GM10847 (cell line): ENCODE data around the gene RNPEPL1.

Source experiments
- POLR2A ChIP-seq: IDR thresholded peaks from 2 replicates; pipeline ENCODE4 v1.6.1; 2011; ENCODE audit not compliant: insufficient read length; ENCODE audit errors: extremely low read depth

RNPEPL1 gene

DNA sequence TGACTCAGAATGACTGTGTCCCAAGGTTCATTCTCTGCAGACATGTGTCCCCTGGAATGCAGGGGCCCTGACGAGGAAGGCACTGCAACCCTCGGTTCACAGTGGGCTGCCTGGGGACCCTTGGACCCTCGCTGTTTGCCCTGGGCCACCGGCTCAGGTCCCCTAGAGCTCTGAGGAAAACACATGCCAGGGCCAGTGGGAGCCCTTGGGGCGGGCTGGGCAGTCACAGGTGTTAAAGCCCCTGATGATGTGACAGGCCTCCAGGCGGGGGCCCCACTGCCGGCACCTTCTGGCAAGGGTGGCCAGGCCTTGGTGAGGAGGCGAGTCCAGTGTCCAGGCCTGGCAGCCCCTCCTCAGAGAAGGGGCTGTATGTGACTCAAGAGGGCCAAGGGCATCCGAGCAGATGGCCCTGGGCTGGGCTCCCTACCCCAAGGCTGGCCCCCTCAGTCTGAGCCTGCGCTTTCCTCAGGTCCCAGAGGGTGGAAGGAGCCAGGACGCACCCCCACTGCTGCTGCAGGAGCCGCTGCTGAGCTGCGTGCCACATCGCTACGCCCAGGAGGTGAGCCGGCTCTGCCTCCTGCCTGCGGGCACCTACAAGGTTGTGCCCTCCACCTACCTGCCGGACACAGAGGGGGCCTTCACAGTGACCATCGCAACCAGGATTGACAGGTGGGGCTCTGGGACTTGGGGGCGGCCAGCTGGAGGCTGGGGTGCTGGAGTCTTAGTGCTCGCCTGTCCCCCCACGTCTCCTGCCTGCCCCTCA, 29.3 kb downstream of the RNPEPL1 start:
- no peak for TF ChIP-seq POLR2A

DNA sequence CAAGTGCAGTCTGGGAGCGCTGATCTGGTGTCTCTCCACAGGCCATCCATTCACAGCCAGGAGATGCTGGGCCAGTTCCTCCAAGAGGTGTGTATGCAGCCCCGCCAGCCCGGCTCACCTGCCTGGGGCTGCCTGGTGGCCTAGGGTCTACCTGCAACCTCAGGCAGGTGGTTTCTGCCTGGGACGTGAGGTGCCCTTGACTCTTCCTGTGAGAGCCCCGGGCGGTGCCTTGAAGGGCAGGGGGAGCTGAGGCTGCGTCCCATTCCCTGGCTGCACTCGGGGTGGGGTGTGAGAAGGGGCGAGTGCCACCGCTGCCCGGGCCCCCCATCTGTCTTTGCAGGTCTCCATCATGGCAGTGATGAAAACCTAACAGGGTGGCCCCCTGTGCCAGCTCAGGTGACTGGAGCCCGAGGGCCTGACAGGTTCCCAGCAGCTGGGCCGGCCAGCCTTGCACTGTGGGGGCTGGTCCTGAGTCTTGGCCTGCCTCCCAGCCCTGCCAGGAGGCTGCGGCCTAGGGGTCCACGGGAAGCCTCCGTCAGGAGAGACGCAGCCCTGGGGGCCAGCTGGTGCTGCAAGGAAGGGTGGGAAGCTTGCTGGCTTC, 30.1 kb downstream of the RNPEPL1 start:
- no peak for TF ChIP-seq POLR2A

DNA sequence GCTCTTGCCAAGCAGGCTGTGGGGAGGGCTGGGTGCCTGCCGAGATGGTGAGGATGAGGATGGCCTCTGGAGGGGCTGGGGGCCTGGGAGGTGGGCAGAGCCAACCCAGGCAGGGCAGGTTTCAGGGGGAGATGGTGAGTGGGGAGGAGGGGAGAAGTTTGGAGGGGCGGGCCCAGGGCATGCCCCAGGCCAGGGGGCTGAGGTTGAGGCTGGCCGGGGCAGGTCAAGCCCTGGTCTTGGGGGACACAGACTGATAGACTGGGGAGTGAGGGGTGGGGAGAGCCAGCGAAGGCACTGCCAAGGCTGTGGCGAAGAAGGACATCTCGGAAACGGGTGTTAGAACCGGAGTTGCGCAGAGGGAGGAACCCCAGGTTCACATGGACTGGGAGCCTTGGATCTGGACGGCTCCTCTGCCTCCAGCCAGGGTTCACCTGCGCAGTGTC, 30.9 kb downstream of the RNPEPL1 start:
- no peak for TF ChIP-seq POLR2A

DNA sequence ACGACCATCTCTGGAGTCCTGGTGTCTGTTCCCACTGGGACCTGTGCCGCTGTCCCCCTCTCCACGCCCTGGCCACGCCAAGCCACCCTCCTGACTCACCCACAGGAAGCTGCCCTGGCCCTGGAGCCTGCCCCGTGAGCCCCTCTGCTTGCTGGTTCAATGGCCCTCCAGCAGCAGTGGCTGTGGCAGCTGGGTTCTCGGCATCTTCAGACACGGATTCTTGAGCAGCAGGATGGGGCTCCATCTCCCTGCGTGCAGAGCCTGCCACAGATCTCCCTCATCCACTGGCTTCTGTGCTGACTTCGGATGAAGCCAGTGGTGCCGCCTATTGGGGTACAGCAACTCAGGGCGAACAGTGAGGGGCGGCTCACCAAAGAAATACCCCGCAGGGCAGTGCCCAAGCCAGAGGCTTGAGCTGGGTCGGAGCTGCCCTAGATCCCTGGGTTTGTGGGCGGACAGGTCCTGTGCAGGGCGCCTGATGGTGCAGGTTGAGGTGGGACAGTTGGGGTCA, 32.2 kb downstream of the RNPEPL1 start:
- no peak for TF ChIP-seq POLR2A

- no peak for TF ChIP-seq POLR2A
Measured at GRCh38 chr2:240601061-240601830, 33.0 kb downstream of the RNPEPL1 start.

DNA sequence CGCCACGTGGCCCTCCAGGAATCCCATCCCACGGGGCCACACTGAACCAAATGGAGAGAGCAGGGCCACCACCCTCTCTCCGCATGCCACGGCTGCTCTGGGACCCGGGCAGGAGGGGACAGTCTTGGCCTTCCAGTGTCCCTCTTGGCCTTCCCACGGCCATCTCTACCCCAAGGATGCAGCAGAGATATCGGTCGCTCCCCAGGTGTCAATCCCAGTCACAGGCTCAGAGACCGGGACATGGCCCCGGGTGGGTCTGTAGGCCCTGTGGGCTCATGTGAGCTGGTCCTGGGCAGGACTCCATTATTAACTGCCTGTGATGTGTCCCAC, 33.5 kb downstream of the RNPEPL1 start:
- no peak for TF ChIP-seq POLR2A

DNA sequence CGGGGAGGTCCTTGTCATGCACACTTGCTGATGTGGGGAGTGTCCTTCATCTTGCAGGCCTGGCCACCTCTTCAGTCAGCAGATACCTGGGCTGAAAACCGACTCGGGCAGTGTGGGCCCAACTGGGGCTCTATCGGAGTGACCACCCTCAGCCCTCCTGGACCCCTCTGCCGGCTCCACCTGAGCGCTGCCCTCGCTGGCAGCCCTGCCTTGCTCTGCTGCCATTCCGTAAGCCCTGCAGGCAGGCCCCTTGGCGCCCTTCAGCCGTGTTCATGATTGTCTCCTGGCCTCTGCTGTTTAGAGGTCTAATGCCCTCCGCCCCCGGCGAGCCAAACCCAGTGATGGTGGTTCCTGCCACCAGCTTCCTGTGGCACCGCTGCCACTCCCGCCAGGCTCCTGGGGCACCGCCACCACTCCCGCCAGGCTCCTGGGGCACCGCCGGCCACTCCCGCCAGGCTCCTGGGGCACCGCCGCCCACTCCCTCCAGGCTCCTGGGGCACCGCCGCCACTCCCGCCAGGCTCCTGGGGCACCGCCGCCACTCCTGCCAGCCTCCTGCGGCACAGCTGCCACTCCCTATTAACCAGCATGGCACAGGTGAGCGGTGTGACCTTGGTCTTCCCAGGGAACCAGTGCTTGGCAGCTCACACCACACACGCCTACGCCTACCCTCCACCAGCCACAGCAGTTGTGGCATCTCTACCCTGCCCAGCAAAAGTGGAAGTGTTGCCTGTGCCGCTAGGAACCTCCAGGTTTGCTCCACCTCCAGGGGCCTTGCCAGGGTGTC, 34.2 kb downstream of the RNPEPL1 start:
- TF ChIP-seq POLR2A = no peak

- TF ChIP-seq POLR2A = no peak
Measured at GRCh38 chr2:240603081-240603835, 35.0 kb downstream of the RNPEPL1 start.

GRCh38 chr2:240603846-240604245, 35.6 kb downstream of the RNPEPL1 start:
- no peak for TF ChIP-seq POLR2A

- TF ChIP-seq POLR2A = no peak
Measured at GRCh38 chr2:240604291-240604938, 36.1 kb downstream of the RNPEPL1 start.

DNA sequence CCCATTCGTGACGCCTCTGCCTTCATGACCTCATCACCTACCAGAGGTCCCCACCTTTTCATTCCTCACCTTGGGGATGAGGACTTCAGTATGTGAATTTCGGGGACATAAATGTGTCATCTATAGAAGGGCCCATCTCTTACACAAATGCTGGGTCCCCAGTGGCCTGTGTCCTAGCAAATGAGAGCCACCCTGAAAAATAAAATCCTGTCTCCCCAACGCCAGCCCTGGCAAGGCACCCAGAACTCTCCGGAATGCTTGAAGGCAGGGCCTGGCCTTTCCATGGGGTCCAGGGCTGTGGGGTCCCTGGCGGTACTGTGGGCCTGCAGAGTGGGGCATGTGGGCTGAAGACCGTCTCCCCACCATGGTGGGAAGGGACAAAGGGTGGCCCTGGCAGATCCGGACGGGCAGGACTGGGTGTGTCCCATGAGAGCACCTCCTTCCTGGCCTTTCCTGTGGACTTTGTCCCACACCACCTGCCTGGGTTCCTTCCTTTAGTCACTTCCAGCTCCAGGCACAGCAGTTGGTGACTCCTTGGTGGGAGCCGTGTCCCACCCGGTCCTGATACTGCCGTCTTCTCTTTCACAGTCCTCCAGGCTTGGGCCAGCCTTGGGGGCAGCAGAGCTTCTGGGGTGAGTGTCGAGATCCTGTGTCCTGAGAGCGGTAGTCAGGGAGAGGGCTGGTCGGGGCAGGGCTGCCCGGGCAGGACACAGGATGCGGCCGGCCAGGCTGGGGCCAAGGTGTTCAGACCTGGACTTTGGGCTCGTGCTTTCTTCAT, 36.8 kb downstream of the RNPEPL1 start:
- no peak for TF ChIP-seq POLR2A

DNA sequence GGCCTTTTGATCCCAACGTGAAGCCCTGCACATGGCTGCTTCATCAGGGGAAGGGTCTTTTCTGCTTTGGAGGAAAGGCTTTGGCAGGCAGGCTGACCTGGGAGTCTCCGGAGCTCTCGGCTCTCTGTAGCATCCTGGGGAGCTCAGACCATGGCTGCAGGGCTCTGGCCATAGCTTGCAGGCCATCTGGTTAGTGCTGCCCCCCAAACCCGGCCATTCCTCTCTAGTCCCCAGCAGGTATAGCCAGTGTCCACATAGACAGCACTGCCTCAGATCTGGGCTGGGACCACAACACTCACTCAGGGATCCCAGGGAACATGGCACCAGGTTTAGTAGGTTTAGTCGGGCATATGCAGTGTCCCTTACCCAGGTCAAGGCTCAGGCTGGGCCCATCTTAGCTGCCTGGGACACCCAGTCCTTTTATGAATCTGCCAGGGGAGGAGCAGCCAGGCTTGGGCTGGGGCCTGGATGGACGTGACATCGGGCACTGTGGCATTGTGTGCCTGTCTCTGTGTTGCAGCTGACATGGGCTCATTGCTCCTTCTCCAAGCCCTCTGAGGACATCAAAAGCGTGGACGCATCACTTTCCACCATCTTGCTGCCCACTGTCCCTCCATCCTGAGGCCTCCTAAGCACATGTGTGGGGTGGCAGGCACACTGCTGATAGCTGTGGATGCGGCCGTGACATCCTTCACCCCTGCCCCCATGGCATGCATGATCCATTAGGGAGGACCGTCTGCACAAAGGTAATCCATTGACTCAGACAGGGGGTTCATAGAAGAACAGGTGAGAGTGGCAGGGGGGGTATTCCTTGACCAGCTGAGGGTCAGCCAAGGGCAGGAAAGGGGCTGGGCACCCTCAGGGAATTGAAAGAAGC, 37.8 kb downstream of the RNPEPL1 start:
- no peak for TF ChIP-seq POLR2A

- no peak for TF ChIP-seq POLR2A
Measured at GRCh38 chr2:240611601-240612210, 43.4 kb downstream of the RNPEPL1 start.
